Measurements from ENCODE around the gene ZNF35.
"Not testable (repeated sequence)": the region's sequence is repeated elsewhere in the genome, so short reads cannot be mapped to it uniquely, and the experiment has no call there.

ZNF35 gene

GRCh38 chr3:44648564-44649229, at the start of gene ZNF35:
Gene ZNF35 (plus strand): TSS chr3:44648732. CDS start chr3:44651068, 2,336 bp downstream.
- no peak for DNase-seq

GRCh38 chr3:44601749-44602148, 46.8 kb upstream of the ZNF35 start:
- no peak for DNase-seq

DNA sequence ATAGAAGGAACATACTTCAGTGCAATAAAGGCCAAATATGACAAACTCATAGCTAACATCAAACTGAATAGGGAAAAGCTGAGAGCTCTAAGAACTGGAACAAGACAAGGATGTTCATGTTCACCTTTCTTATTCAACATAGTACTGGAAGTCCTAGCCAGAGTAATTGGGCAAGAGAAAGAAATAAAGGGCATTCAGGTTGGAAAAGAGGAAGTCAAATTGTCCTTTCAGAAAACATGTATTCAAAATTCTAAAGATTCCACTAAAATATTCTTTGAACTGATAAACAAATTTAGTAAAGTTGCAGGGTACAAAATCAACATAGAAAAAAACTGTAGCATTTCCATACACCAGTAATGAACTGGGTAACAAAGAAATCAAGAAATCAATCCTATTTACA, 35.9 kb upstream of the ZNF35 start:
- no peak for DNase-seq

DNA sequence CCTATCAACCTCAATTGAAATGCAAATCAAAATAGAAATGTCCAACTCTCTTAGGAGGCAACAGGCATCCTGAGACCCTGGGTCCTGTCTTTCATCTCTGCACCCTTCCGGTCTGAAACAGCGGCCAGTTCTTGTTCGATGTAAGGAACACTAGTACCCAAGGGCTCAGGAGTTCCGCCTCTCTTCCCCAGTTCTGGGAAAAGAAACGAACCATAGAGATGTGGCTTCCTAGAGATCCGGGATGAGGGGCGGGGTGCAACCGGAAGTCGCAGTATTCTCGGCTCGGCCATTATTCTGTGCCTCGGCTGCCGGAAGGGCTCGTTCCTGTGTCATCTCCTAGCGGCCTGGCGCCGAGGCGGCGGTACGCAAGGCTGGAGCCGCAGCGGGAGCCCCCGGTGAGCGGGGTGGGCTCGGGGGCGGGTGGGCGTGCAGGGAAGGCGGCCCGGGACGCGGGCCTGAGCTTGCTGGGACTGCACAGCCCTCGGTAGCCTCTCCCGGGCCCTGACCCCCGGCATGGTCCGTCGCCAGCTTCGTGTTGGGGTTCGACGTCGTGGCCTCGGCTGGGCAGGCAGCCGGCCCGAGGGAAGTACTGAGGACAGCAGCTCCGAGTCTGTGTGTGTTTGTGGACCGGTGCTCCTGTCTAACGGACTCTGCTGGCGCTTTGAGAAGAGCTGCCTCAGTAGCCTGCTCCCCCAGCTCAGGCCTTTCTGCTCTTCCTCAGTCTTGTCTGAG, 23.6 kb upstream of the ZNF35 start, which contains the start of gene ZNF197:
ZNF197 (plus strand) TSS at position 288 of the 732 bp plus-strand sequence. CDS start 4,119 bp downstream, outside the sequence.
- DNase-seq: no peak

GRCh38 chr3:44628716-44629115, 19.8 kb upstream of the ZNF35 start:
- DNase-seq: no peak

DNA sequence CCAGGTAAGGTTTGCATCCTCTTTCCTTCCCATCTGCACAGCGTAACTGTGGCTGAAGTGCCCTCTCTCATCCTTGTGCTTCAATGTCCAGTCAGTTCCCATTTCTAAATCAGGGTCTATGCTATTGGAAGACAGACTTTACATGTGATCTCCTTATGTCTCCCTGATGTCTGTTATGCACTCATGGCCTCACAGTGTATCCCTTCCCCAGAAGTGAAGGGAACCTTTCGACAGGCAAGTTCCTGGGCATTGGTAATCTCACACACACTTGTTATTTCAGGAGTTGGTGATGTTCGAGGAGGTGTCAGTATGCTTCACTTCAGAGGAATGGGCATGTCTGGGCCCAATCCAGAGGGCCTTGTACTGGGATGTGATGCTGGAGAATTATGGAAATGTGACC, 16.3 kb upstream of the ZNF35 start:
- DNase-seq: no peak

GRCh38 chr3:44642337-44642736, 6.2 kb upstream of the ZNF35 start:
- no peak for DNase-seq

- DNase-seq: no peak
These were observed 5.5 kb upstream of the ZNF35 start for GRCh38 chr3:44643024-44643423.

DNA sequence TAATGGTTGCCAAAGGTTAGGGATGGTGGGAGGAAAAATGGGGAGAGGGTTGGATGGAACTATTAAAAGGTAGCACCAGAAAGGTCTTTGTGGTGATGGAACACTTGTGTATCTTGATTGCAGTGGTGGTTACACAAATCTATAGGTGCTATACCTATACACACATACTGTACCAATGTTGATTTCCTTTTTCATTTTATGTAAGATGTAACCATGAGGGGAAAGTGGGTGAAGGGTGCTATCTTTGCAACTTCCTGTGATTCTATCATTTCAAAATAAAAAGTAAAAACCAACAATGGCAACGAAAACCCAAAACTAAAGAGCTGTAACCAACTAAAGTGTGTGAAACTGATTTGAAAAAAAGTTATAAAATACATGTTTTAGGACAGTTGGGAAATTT, 761 bp upstream of the ZNF35 start:
- no peak for DNase-seq

DNA sequence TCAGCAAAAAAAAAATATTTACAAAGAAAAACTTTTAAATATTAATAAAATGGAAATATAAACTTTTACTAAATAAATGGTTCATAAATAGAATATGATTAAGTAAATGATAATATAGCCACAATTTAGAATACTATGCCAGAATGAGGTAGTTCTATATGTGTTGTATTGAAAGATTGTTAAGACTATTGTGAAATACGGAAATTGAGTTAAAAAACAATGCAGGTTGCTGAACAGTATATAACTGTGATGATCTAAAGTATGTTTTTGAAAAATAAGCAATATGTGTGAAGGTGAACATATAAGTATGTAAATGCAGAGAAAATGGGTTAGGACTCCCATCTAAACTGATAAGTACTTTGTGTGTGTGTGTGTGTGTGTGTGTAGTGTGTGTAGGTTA, 1.2 kb downstream of the ZNF35 start:
- DNase-seq: no peak

DNA sequence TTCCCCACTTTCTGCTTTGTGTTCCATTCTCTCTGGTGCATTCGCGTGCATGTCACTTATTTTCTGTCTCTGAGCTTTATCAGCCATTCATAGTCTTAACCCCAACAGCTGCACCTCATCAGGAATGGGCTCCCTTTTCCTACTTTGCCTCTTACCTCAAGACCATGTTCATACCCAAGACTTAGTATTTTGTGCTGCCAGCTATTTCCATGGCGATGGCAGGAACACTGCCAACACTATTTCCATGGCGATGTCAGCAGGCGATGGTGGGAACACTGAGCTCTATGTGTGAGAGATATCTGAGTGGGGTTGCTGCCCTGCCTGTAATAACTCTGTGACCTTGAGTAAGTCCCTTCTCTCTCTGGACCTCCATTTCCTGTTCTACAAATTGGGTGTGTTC, 5.5 kb downstream of the ZNF35 start:
- DNase-seq: no peak

GRCh38 chr3:44659015-44659414, 10.5 kb downstream of the ZNF35 start:
- no peak for DNase-seq

- no peak for DNase-seq
These were observed 10.9 kb downstream of the ZNF35 start for GRCh38 chr3:44659434-44659833.

- no peak for DNase-seq
These were observed 12.7 kb downstream of the ZNF35 start for GRCh38 chr3:44661189-44661588.

GRCh38 chr3:44665173-44665572, 16.6 kb downstream of the ZNF35 start:
- no peak for DNase-seq

DNA sequence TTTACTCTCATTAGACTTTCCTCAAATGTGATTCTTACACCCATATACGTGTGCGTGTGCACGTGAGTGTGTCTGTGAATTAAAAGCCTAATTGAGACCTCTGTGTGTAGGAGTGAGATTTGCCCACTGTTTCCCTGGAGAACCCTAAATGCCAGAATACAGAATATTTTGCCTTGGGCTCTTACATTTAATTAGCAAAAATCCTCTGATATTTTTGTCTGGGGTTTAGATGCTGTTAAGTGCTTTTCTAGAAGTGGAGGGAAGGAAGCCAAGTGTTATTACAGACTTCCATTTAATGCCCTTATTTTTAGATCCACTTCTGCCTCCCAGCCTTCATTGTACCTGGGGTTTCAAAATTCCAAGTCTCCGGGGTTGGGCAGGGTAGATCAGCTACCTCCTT, 17.8 kb downstream of the ZNF35 start:
- DNase-seq: no peak

DNA sequence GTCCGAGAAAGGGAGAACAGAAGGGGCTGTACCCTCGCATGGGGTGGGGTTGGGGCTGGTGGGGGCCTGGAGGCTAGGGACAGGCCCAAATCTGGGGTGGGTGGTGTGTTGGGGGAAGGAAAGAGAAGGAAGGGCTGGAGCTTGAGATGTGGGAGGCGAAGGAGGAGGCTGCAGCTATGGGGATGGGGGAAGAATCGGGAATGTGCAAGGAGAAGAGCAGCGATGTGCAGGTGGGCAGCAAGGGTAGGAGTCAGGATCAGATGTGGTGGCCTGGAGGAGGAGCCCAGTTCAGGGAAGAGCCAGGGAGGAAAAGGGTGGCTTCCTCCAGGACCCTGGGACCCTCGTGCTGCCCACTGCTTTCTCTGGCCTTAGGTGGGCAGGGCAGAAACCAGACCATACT, 21.2 kb downstream of the ZNF35 start:
- no peak for DNase-seq

- DNase-seq: not testable (repeated sequence)
These were observed 24.9 kb downstream of the ZNF35 start for GRCh38 chr3:44673466-44673865.

GRCh38 chr3:44674211-44674610, 25.7 kb downstream of the ZNF35 start:
- DNase-seq: no peak

DNA sequence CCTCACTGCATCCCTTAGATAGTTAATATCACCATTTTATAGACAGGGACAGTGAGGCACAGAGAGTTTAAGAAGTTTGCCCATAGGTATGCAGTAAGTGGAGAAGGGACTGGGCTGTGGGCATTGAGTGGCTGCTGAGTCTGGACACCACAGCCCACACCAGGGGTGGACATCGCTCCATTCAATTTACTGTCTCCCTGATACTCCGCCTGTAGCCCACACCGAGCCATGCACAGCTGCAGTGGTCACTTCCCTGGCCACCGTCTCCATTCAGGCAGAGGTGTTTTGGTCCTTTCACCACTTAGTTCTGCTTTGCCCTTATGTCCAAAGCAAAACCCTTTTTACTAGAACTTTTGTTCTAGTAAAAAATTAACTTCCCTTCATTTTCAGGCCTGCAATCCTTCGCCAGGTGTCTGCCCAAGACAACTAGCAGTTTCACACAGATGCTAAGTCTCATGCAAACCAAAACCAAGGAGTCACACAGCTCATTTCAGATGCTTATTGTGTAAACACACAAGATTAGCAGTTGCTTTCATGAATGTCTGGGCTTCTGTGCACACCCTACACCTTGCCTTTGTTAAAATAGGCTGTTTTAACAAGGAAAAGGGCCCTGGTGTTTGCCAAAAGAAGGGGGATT, 30.1 kb downstream of the ZNF35 start:
- DNase-seq: no peak

- no peak for DNase-seq
These were observed 32.5 kb downstream of the ZNF35 start for GRCh38 chr3:44680921-44681455.

- DNase-seq: no peak
These were observed 33.8 kb downstream of the ZNF35 start for GRCh38 chr3:44682182-44682896.

All from cortex of kidney (tissue), 1 donor.